Stimulated activated CD8-positive, alpha-beta memory T cell treated with anti-CD3 and anti-CD28 coated beads, Interleukin-7, amount 100 ng/mL, for 24 hours (primary cell): ENCODE data around the gene CTNNBIP1.
"Not testable (repeated sequence)": the region's sequence is repeated elsewhere in the genome, so short reads cannot be mapped to it uniquely, and the experiment has no call there.

Source experiments
- DNase-seq: peaks from one replicate; pipeline ENCODE4 v3.0.0-alpha.2; 2020; ENCODE audit warnings: low read depth

CTNNBIP1 gene

GRCh38 chr1:9805006-9805508, 105.0 kb downstream of the CTNNBIP1 start:
- DNase-seq, result no peak

- not testable (repeated sequence) for DNase-seq
Observed at GRCh38 chr1:9803003-9803918, 106.8 kb downstream of the CTNNBIP1 start.

GRCh38 chr1:9801909-9802308, 108.2 kb downstream of the CTNNBIP1 start:
- no peak for DNase-seq
